ENCODE data around the gene UHMK1. TPM values are rescaled to one million over a fixed set of nuclear protein-coding genes. Genes with fewer than 3 reads are reported as not detected.

The UHMK1 gene
- total RNA-seq, 2 donors from 2014 or later = 19.2 to 26.0 TPM

DNA sequence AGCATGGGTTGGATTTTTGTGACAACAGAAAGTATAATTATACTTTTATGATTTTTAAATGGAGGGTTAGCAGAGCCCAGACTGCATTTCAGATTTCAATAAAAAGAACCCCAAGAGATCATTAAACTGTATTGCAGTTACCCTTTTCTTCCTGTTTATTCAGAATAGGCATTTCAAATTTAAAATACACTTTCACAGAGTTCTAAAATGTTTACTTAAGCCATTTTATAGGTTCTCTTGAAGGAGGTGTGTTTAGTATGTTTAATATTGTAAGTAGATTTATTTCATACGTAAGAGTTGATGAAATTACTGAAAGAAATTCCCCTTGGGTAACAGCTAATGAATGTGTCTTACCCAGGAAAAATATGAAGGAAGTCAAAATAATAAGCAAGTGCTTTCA, 81.3 kb downstream of the UHMK1 start:
- Mint-ChIP-seq H3K4me1 (no peaks in the 10 kb centered on the region), H3K27ac (no peak overlapping the region), H3K27me3 (ENCODE audit: insufficient read depth) (no peaks in the 10 kb centered on the region), H3K4me3 (no peak overlapping the region), H3K36me3 (ENCODE audit: low read depth) (peaks cover 14% of the 10 kb centered on the region), H3K9me3 (no peaks in the 10 kb centered on the region)
- Histone ChIP-seq H3K4me1 (ENCODE audit: control insufficient read depth, insufficient read depth, low read length) (no peaks in the 10 kb centered on the region), H3K9me3 (ENCODE audit: control insufficient read depth, low read length) (no peaks in the 10 kb centered on the region), H3K9ac (ENCODE audit: extremely low read depth, low read length, poor library complexity, severe bottlenecking) (no peak overlapping the region), H3K36me3 (ENCODE audit: control insufficient read depth, insufficient read depth, low read length) (peaks cover 41% of the 10 kb centered on the region), H3K27me3 (ENCODE audit: control insufficient read depth, insufficient read depth, low read length, poor library complexity, severe bottlenecking) (no peaks in the 10 kb centered on the region), H3K27ac (ENCODE audit: low read depth, low read length) (no peak overlapping the region), H3K4me3 (ENCODE audit: low read length) (no peak overlapping the region)
- no peak for DNase-seq
- TF ChIP-seq, protein P1, sequence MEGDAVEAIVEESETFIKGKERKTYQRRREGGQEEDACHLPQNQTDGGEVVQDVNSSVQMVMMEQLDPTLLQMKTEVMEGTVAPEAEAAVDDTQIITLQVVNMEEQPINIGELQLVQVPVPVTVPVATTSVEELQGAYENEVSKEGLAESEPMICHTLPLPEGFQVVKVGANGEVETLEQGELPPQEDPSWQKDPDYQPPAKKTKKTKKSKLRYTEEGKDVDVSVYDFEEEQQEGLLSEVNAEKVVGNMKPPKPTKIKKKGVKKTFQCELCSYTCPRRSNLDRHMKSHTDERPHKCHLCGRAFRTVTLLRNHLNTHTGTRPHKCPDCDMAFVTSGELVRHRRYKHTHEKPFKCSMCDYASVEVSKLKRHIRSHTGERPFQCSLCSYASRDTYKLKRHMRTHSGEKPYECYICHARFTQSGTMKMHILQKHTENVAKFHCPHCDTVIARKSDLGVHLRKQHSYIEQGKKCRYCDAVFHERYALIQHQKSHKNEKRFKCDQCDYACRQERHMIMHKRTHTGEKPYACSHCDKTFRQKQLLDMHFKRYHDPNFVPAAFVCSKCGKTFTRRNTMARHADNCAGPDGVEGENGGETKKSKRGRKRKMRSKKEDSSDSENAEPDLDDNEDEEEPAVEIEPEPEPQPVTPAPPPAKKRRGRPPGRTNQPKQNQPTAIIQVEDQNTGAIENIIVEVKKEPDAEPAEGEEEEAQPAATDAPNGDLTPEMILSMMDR (conservative IDR thresholded peaks at IDR 0.05) = no peak
- WGBS, 2 experiments (ENCODE audit: insufficient coverage in 1 of 2, insufficient read length in 1 of 2) = 78 to 100% methylated on average over 1 of the region's 1 CpG

Other genes starting within 250 kb of the UHMK1 start
- not detected for gene SPATA46, start 121.0 kb upstream of the UHMK1 start, total RNA-seq
- gene C1orf226, start 116.1 kb upstream of the UHMK1 start, total RNA-seq = 1 to 10 TPM; 5.1 to 6.2 TPM
- gene SH2D1B, start 85.7 kb upstream of the UHMK1 start, total RNA-seq = not detected
- 10 to 100 TPM; 36.4 to 39.4 TPM for gene UAP1, start 63.9 kb downstream of the UHMK1 start, total RNA-seq
- gene DDR2, start 134.6 kb downstream of the UHMK1 start, total RNA-seq = under 1 TPM; 0.26 to 0.55 TPM